GM12878 (cell line): ENCODE measurements around the gene BCCIP. TPM values are rescaled to one million over a fixed set of nuclear protein-coding genes. Genes with fewer than 3 reads are reported as not detected.

ENCODE experiments used
- ATAC-seq: fragments of 200-7000 bp; cut with Tn5 transposase; 3 replicates; pipeline ENCODE4 v1.9.1; 2020; ENCODE audit warnings: mild to moderate bottlenecking, moderate library complexity
- BruUV-seq: library from RNA; stranded (reverse); fragments of 400-500 nt; replicated peaks from 2 replicates; lab custom pipeline; 2021; lab: Mats Ljungman, UMichigan
- CTCF ChIA-PET: fragments of 300-600 bp; sonication (Branson Sonifier 250); formaldehyde crosslinking; extraction: SDS; loops from one replicate; lab custom pipeline; 2021; ENCODE audit warnings: inconsistent platforms; lab: Yijun Ruan, JAX
- POLR2A ChIA-PET: fragments of 350-600 bp; formaldehyde crosslinking; extraction: SDS; loops from one replicate; lab custom pipeline; 2021; ENCODE audit warnings: inconsistent platforms; lab: Charles Lee
- RAD21 ChIA-PET: fragments of 300-600 bp; sonication (Branson Sonifier 250); formaldehyde crosslinking; loops from one replicate; lab custom pipeline; 2023; ENCODE audit warnings: antibody characterized with exemption; ENCODE audit not compliant: unreplicated experiment; lab: Charles Lee
- SMC1A ChIA-PET: fragments of 300-600 bp; sonication (Branson Sonifier 250); formaldehyde crosslinking; loops from one replicate; lab custom pipeline; 2023; ENCODE audit not compliant: unreplicated experiment, uncharacterized antibody; lab: Charles Lee
- DNase-seq: peaks from one replicate; pipeline ENCODE4 v3.0.0-alpha.2; 2011; ENCODE audit warnings: low read depth, low spot score
- FAIRE-seq: peaks from 3 replicates; lab custom pipeline; 2011; peaks lifted over from hg19 to GRCh38; lab: Jason Lieb, UNC
- H2AFZ ChIP-seq: 2 replicates; pipeline ENCODE4 v1.6.0; 2011; ENCODE audit warnings: low read depth, low read length, control low read depth; ENCODE audit not compliant: control insufficient read depth
- H3K27ac ChIP-seq: 2 replicates; pipeline ENCODE4 v1.5.1; 2011; ENCODE audit warnings: control low read depth; ENCODE audit not compliant: control insufficient read depth, insufficient read depth
- H3K27me3 ChIP-seq, 2 experiments: replicated peaks in 1 of 2; 2 replicates each; pipeline versions ENCODE4 v1.6.0 to v1.6.1; 2011; ENCODE audit warnings: low read length in 1 of 2; ENCODE audit not compliant: control insufficient read depth in 2 of 2, insufficient read depth in 2 of 2
- H3K36me3 ChIP-seq, 2 experiments: 2 replicates each; pipeline ENCODE4 v1.5.1; 2011; ENCODE audit warnings: low read length in 1 of 2; ENCODE audit not compliant: control insufficient read depth in 2 of 2, insufficient read depth in 2 of 2
- H3K4me1 ChIP-seq: 2 replicates; pipeline ENCODE4 v1.6.1; 2011; ENCODE audit warnings: mild to moderate bottlenecking, low read length, moderate library complexity, mixed read lengths; ENCODE audit not compliant: control insufficient read depth, insufficient read depth
- H3K4me2 ChIP-seq: 2 replicates; pipeline ENCODE4 v1.6.0; 2011; ENCODE audit warnings: control low read depth; ENCODE audit not compliant: control insufficient read depth, insufficient read depth
- H3K4me3 ChIP-seq: fragments of 200-600 bp; sonication (generic); 2 replicates; pipeline ENCODE4 v1.5.1; 2016
- H3K79me2 ChIP-seq: 2 replicates; pipeline ENCODE4 v1.6.0; 2011; ENCODE audit warnings: low read length; ENCODE audit not compliant: control insufficient read depth, insufficient read depth
- H3K9ac ChIP-seq: 2 replicates; pipeline ENCODE4 v1.8.0; 2011; ENCODE audit warnings: low read length, control low read depth, mixed read lengths; ENCODE audit not compliant: control insufficient read depth, insufficient read depth
- H3K9me3 ChIP-seq: replicated peaks from 3 replicates; pipeline ENCODE4 v1.5.1; 2011; ENCODE audit warnings: mild to moderate bottlenecking, low read length; ENCODE audit not compliant: control insufficient read depth, insufficient read depth
- H4K20me1 ChIP-seq: 2 replicates; pipeline ENCODE4 v1.6.0; 2011; ENCODE audit not compliant: control insufficient read depth, insufficient read depth
- BCL11A ChIP-seq: IDR thresholded peaks from 2 replicates; pipeline ENCODE4 v1.6.1; 2011; ENCODE audit warnings: low read depth, low read length
- CBX3 ChIP-seq: fragments of 200-600 bp; sonication (generic); IDR thresholded peaks from 2 replicates; pipeline ENCODE4 v1.6.1; 2016; ENCODE audit warnings: low read depth, borderline replicate concordance
- CBX5 ChIP-seq: sonication (generic); IDR thresholded peaks from 2 replicates; pipeline ENCODE4 v1.6.1; 2016; ENCODE audit warnings: low read depth, moderate library complexity, mild to moderate bottlenecking, inconsistent platforms
- CHD2 ChIP-seq: IDR thresholded peaks from 2 replicates; pipeline ENCODE4 v1.6.1; 2011; ENCODE audit warnings: low read depth, low read length, improper control_type of control experiment, borderline replicate concordance
- NFYB ChIP-seq: IDR thresholded peaks from 2 replicates; pipeline ENCODE4 v1.6.1; 2011; ENCODE audit warnings: low read depth, mild to moderate bottlenecking, low read length, improper control_type of control experiment, moderate library complexity; ENCODE audit not compliant: insufficient read depth
- PAX8 ChIP-seq: fragments of 450-650 bp; IDR thresholded peaks from 2 replicates; pipeline ENCODE4 v1.6.1; 2017; ENCODE audit warnings: mild to moderate bottlenecking, moderate library complexity
- SMC3 ChIP-seq: IDR thresholded peaks from 2 replicates; pipeline ENCODE4 v1.6.1; 2011; ENCODE audit warnings: low read length, improper control_type of control experiment, borderline replicate concordance
- TCF3 ChIP-seq: IDR thresholded peaks from 2 replicates; pipeline ENCODE4 v1.6.1; 2012; ENCODE audit warnings: low read depth, mild to moderate bottlenecking, low read length, borderline replicate concordance; ENCODE audit not compliant: insufficient read depth
- ZNF217 ChIP-seq: fragments of 450-650 bp; IDR thresholded peaks from 2 replicates; pipeline ENCODE4 v1.6.1; 2017; ENCODE audit warnings: antibody characterized with exemption, mild to moderate bottlenecking
- WGBS: methylation state at CpG from one replicate; pipeline ENCODE4 v1.1.6; 2016; ENCODE audit warnings: low lambda C conversion rate; ENCODE audit not compliant: insufficient replicate concordance, insufficient coverage; ENCODE audit errors: missing lambda C conversion rate; 5-methylcytosine and 5-hydroxymethylcytosine counted together
- in situ Hi-C: fragments of 300-500 bp; cut with MboI; formaldehyde crosslinking; loops from 9 replicates; pipeline ENCODE4 v1.14.3; 2018; ENCODE audit warnings: mixed read lengths
- intact Hi-C: fragments of 100-400 bp; cut with micrococcal nuclease; formaldehyde crosslinking; loops from one replicate; pipeline ENCODE4 v1.14.2; 2022; ENCODE audit not compliant: unreplicated experiment
- polyA plus RNA-seq, 11 experiments: library from polyadenylated mRNA; depleted of rRNA in 4 of 11; unstranded in 6 of 11; stranded (reverse) in 5 of 11; fragments of >200 nt; fragmentation: Nextera tagmentation in 4 of 11; fragmentation: Illumina TruSeq in 1 of 11; extraction: Ambion mirVana in 4 of 11; extraction: Trizol in 1 of 11; gene quantifications; 1 replicate in 1 of 11; 2 replicates in 10 of 11; pipeline versions ENCODE4 v1.2.1 to v1.2.3, GENCODE V29; 2011 to 2016; ENCODE audit warnings: inconsistent platforms in 2 of 11, missing spikeins in 2 of 11, low read depth in 1 of 11
- total RNA-seq, 4 experiments: library from RNA; depleted of rRNA in 3 of 4; stranded (reverse); fragments of >200 nt in 3 of 4; fragmentation: Illumina TruSeq in 1 of 4; extraction: Trizol in 1 of 4; gene quantifications; 2 replicates each; pipeline versions ENCODE4 v1.2.1 to v1.2.3, GENCODE V29; 2013 to 2021
- TF ChIP-seq, protein P1 (sequence below): fragments of 450-650 bp; IDR thresholded peaks from 2 replicates; pipeline ENCODE4 v1.6.1; 2017; ENCODE audit warnings: mild to moderate bottlenecking, moderate library complexity
- TF ChIP-seq, protein P2 (sequence below): IDR thresholded peaks from 2 replicates; pipeline ENCODE4 v1.6.1; 2011; ENCODE audit warnings: mild to moderate bottlenecking, low read depth, low read length, moderate library complexity; ENCODE audit not compliant: insufficient replicate concordance
- TF ChIP-seq, protein P3 (sequence below): fragments of 450-650 bp; IDR thresholded peaks from 2 replicates; pipeline ENCODE4 v1.6.1; 2017; ENCODE audit warnings: mild to moderate bottlenecking
- TF ChIP-seq, protein P4 (sequence below): fragments of 450-650 bp; IDR thresholded peaks from 2 replicates; pipeline ENCODE4 v1.6.1; 2017; ENCODE audit warnings: low read depth, mild to moderate bottlenecking, moderate library complexity

The BCCIP gene
- total and polyA plus RNA-seq, 10 of the 15 experiments (the other 5 are each of a cell fraction or from before 2014, with no cell fraction given): 61.2 to 225 (median 127) TPM

DNA sequence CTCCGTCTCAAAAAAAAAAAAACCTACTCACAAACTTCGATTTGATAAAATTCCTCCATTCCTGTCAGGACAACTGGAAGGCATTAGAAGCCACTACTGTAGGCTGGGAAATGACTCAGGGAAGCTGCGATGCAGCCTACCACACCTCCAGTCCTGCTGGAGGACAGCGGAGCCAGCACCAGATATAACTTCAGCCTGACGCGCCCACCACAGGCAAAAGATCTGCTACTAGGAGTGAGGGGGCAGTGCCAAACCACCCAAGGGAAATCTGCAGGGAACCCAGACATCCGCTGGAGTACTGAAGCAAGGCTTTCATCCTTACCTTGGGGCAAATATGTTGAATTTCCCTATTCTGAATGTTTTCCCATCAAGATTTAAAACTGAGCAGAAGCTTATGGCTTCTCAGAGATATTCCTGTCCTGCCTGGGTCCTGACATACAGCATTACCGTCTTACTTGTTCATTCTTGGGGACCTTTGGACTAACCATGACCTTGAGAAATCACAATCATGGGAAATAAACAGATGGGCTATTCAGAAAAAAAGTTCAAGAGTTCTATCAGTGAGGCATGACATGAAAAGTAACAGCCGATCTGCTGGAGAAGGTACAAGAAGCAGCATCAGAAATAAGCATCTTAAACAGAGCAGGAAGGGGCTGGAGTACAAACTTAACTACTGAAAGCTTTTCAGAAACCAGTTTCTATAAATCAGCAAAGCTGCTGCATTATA lies 20.4 kb downstream of the BCCIP start (continued):
- TF ChIP-seq, protein P1, sequence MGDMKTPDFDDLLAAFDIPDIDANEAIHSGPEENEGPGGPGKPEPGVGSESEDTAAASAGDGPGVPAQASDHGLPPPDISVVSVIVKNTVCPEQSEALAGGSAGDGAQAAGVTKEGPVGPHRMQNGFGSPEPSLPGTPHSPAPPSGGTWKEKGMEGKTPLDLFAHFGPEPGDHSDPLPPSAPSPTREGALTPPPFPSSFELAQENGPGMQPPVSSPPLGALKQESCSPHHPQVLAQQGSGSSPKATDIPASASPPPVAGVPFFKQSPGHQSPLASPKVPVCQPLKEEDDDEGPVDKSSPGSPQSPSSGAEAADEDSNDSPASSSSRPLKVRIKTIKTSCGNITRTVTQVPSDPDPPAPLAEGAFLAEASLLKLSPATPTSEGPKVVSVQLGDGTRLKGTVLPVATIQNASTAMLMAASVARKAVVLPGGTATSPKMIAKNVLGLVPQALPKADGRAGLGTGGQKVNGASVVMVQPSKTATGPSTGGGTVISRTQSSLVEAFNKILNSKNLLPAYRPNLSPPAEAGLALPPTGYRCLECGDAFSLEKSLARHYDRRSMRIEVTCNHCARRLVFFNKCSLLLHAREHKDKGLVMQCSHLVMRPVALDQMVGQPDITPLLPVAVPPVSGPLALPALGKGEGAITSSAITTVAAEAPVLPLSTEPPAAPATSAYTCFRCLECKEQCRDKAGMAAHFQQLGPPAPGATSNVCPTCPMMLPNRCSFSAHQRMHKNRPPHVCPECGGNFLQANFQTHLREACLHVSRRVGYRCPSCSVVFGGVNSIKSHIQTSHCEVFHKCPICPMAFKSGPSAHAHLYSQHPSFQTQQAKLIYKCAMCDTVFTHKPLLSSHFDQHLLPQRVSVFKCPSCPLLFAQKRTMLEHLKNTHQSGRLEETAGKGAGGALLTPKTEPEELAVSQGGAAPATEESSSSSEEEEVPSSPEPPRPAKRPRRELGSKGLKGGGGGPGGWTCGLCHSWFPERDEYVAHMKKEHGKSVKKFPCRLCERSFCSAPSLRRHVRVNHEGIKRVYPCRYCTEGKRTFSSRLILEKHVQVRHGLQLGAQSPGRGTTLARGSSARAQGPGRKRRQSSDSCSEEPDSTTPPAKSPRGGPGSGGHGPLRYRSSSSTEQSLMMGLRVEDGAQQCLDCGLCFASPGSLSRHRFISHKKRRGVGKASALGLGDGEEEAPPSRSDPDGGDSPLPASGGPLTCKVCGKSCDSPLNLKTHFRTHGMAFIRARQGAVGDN: no peak
- TF ChIP-seq PAX8 (no peak), CBX3 (no peak), ZNF217 (no peak), SMC3 (no peak)

DNA sequence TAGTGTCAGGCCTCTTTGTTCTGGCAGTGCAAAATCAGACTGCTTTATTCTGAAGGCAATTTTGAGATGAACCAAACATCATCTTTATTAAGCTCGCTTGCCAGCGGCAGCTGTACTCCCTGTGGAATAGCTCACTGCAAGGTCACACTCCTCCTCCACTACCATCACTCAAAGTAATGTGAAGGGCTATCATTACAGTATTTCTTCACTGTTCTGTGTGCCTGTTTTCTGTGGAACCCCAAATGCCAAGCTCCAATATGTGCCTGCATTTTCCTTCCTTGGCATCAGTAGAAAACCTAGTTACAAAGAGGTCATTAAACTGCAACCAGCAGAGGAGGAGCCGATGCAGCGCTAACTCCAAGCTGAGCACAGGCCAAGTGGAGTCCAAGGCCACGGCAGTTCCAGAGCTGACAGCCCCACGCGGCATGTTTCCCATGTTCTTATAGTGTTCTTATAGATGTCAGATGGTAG lies 21.4 kb downstream of the BCCIP start:
- no TSS peak for BruUV-seq
- intact Hi-C loops: no loop called here
- in situ Hi-C loops: no loop called here
- TF ChIP-seq CHD2 (no peak), TCF3 (no peak), BCL11A (no peak), NFYB (no peak), CBX5 (no peak)
- TF ChIP-seq, protein P2, sequence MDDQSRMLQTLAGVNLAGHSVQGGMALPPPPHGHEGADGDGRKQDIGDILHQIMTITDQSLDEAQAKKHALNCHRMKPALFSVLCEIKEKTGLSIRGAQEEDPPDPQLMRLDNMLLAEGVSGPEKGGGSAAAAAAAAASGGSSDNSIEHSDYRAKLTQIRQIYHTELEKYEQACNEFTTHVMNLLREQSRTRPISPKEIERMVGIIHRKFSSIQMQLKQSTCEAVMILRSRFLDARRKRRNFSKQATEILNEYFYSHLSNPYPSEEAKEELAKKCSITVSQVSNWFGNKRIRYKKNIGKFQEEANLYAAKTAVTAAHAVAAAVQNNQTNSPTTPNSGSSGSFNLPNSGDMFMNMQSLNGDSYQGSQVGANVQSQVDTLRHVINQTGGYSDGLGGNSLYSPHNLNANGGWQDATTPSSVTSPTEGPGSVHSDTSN: no peak
- TF ChIP-seq, protein P3, sequence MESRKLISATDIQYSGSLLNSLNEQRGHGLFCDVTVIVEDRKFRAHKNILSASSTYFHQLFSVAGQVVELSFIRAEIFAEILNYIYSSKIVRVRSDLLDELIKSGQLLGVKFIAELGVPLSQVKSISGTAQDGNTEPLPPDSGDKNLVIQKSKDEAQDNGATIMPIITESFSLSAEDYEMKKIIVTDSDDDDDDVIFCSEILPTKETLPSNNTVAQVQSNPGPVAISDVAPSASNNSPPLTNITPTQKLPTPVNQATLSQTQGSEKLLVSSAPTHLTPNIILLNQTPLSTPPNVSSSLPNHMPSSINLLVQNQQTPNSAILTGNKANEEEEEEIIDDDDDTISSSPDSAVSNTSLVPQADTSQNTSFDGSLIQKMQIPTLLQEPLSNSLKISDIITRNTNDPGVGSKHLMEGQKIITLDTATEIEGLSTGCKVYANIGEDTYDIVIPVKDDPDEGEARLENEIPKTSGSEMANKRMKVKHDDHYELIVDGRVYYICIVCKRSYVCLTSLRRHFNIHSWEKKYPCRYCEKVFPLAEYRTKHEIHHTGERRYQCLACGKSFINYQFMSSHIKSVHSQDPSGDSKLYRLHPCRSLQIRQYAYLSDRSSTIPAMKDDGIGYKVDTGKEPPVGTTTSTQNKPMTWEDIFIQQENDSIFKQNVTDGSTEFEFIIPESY: no peak
- TF ChIP-seq, protein P4, sequence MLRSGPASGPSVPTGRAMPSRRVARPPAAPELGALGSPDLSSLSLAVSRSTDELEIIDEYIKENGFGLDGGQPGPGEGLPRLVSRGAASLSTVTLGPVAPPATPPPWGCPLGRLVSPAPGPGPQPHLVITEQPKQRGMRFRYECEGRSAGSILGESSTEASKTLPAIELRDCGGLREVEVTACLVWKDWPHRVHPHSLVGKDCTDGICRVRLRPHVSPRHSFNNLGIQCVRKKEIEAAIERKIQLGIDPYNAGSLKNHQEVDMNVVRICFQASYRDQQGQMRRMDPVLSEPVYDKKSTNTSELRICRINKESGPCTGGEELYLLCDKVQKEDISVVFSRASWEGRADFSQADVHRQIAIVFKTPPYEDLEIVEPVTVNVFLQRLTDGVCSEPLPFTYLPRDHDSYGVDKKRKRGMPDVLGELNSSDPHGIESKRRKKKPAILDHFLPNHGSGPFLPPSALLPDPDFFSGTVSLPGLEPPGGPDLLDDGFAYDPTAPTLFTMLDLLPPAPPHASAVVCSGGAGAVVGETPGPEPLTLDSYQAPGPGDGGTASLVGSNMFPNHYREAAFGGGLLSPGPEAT: no peak

More for the DNA sequence above, 21.4 kb downstream of the BCCIP start:
- no peaks in the 10 kb centered on the region for H3K79me2 ChIP-seq
- DNase-seq (no peak), FAIRE-seq (no peak), ATAC-seq (no peak)
- RAD21 ChIA-PET: interaction anchor here (1.0 kb wide), 1 partner anchor 18 kb away, joined by 5 read pairs; no protein-coding TSS in a partner anchor
- H4K20me1 ChIP-seq: no peaks in the 10 kb centered on the region
- SMC1A ChIA-PET: no interaction called here
- peaks cover 2 to 7% of the 10 kb centered on the region in 2 experiments; a peak in 3 of 4 replicates for H3K36me3 ChIP-seq
- POLR2A ChIA-PET: interaction anchor here (0.5 to 1.1 kb wide), 2 partner anchors 12 to 21 kb away, joined by 3 read pairs; partner anchors contain the start of genes BCCIP and UROS
- no peak overlapping the region for H3K27ac ChIP-seq
- H3K9me3 ChIP-seq: no peaks in the 10 kb centered on the region
- no peaks in the 10 kb centered on the region for H3K27me3 ChIP-seq
- no peak overlapping the region for H3K4me2 ChIP-seq
- H3K4me1 ChIP-seq: no peaks in the 10 kb centered on the region
- WGBS: over 99% methylated on average over 7 of the region's 7 CpGs
- H3K4me3 ChIP-seq: no peak overlapping the region
- CTCF ChIA-PET: no interaction called here
- no peak overlapping the region for H2AFZ ChIP-seq
- no peak overlapping the region for H3K9ac ChIP-seq
